Panc1 (cell line): ENCODE data around the gene DLG2. TPM values are rescaled to one million over a fixed set of nuclear protein-coding genes. Genes with fewer than 3 reads are reported as not detected.

ENCODE experiments used
- ATAC-seq: fragments of 200-7000 bp; cut with Tn5 transposase; 2 replicates; pipeline ENCODE4 v1.9.1; 2020; ENCODE audit warnings: mild to moderate bottlenecking, moderate library complexity
- BruUV-seq: library from RNA; stranded (reverse); fragments of 400-500 nt; replicated peaks from 2 replicates; lab custom pipeline; 2021; lab: Mats Ljungman, UMichigan
- CTCF ChIA-PET: fragments of 300-600 bp; sonication (Branson Sonifier 250); formaldehyde crosslinking; loops from one replicate; lab custom pipeline; 2022; ENCODE audit warnings: antibody characterized with exemption; lab: Charles Lee
- POLR2A ChIA-PET: fragments of 300-600 bp; sonication (Branson Sonifier 250); formaldehyde crosslinking; loops from one replicate; lab custom pipeline; 2022; ENCODE audit warnings: antibody characterized with exemption; lab: Charles Lee
- DNase-seq: peaks from one replicate; pipeline ENCODE4 v3.0.0-alpha.2; 2010; ENCODE audit warnings: low read depth, low spot score
- H3K27ac ChIP-seq: 2 replicates; pipeline ENCODE4 v1.5.1; 2011; ENCODE audit warnings: mild to moderate bottlenecking, low read length, inconsistent platforms
- H3K27me3 ChIP-seq: fragments of 200-500 bp; sonication (Bioruptor generic); 2 replicates; pipeline ENCODE4 v1.6.0; 2014; ENCODE audit warnings: low read length, inconsistent platforms; ENCODE audit not compliant: control insufficient read depth, insufficient read depth
- H3K36me3 ChIP-seq: fragments of 200-500 bp; sonication (Bioruptor generic); 2 replicates; pipeline ENCODE4 v1.5.1; 2014; ENCODE audit warnings: inconsistent platforms, mild to moderate bottlenecking, low read length, moderate library complexity; ENCODE audit not compliant: control insufficient read depth, insufficient read depth
- H3K4me1 ChIP-seq: 2 replicates; pipeline ENCODE4 v1.5.1; 2011; ENCODE audit warnings: inconsistent platforms, mild to moderate bottlenecking, low read length, moderate library complexity; ENCODE audit not compliant: control insufficient read depth, insufficient read depth
- H3K4me3 ChIP-seq, 2 experiments: 2 replicates each; pipeline ENCODE4 v1.5.1; 2011 to 2012; ENCODE audit warnings: low read depth in 2 of 2, low read length in 2 of 2, mild to moderate bottlenecking in 2 of 2, inconsistent platforms in 1 of 2, moderate library complexity in 1 of 2
- H3K9me3 ChIP-seq: fragments of 200-500 bp; sonication (Bioruptor generic); 2 replicates; pipeline ENCODE4 v1.5.1; 2014; ENCODE audit warnings: low read depth, mild to moderate bottlenecking, inconsistent platforms, low read length, moderate library complexity; ENCODE audit not compliant: control insufficient read depth, insufficient read depth
- CTCF ChIP-seq: fragments of 450-650 bp; IDR thresholded peaks from 2 replicates; pipeline ENCODE4 v1.5.1; 2017; ENCODE audit warnings: mild to moderate bottlenecking
- POLR2AphosphoS5 ChIP-seq: IDR thresholded peaks from 2 replicates; pipeline ENCODE4 v1.6.1; 2012; ENCODE audit warnings: mild to moderate bottlenecking, low read depth, low read length, moderate library complexity
- REST ChIP-seq, 2 experiments: IDR thresholded peaks; 2 replicates each; pipeline ENCODE4 v1.6.1; 2011 to 2012; ENCODE audit warnings: low read depth in 2 of 2, control low read depth in 1 of 2, low read length in 1 of 2, mild to moderate bottlenecking in 1 of 2, moderate library complexity in 1 of 2; ENCODE audit not compliant: insufficient read depth in 1 of 2
- SIN3A ChIP-seq: IDR thresholded peaks from 2 replicates; pipeline ENCODE4 v1.6.1; 2012; ENCODE audit warnings: low read depth, mild to moderate bottlenecking, low read length, moderate library complexity, borderline replicate concordance; ENCODE audit not compliant: insufficient read depth
- TCF7L2 ChIP-seq: IDR thresholded peaks from 2 replicates; pipeline ENCODE4 v1.6.1; 2011; ENCODE audit warnings: mild to moderate bottlenecking, low read depth, low read length, inconsistent platforms
- in situ Hi-C: cut with HindIII; loops from 2 replicates; pipeline ENCODE4 v1.10.0; 2016; ENCODE audit warnings: low sequenced_read_pairs, low pct_unique_long_range_greater_than_20kb
- intact Hi-C: fragments of 100-400 bp; cut with micrococcal nuclease; formaldehyde crosslinking; loops from one replicate; pipeline ENCODE4 v1.10.0; 2022; ENCODE audit not compliant: unreplicated experiment
- total RNA-seq: library from RNA; stranded (reverse); gene quantifications from one replicate; pipeline ENCODE4 v1.2.1, GENCODE V29; 2021; ENCODE audit not compliant: unreplicated experiment

Gene DLG2
- total RNA-seq, 1 experiment from 2014 or later: 4.2 TPM

GRCh38 chr11:83827940-83828554 is 1799.1 kb downstream of the DLG2 start:
- peak; percentile 87 for ATAC-seq
- H3K27me3 ChIP-seq: peaks cover 5% of the 10 kb centered on the region; the same call in 1 of the 2 replicates
- TF ChIP-seq POLR2AphosphoS5 (no peak), SIN3A (no peak), CTCF (peak; percentile 77), REST (IDR thresholded peaks at IDR 0.05; ENCODE audit: insufficient read depth in 1 of 2, low read depth in 2 of 2, low read length in 1 of 2) (no peak)
- peak; percentile 28 for DNase-seq
- POLR2A ChIA-PET: no interaction called here
- H3K4me3 ChIP-seq: peak overlapping the region; percentile 14 to 25; a peak in 3 of 4 replicates
- in situ Hi-C loops: no loop called here
- intact Hi-C loops: loop anchor here (2.0 kb wide), 1 partner anchor 737 kb away; no protein-coding TSS in a partner anchor
- H3K9me3 ChIP-seq: no peaks in the 10 kb centered on the region
- CTCF ChIA-PET: interaction anchor here (0.5 kb wide), 2 partner anchors 9 to 513 kb away, joined by 3 to 8 read pairs; no protein-coding TSS in a partner anchor
- H3K4me1 ChIP-seq: no peaks in the 10 kb centered on the region
- BruUV-seq: no TSS peak
- no peak overlapping the region for H3K27ac ChIP-seq
- no peaks in the 10 kb centered on the region for H3K36me3 ChIP-seq

GRCh38 chr11:83827520-83827919 is 1799.6 kb downstream of the DLG2 start:
- intact Hi-C loops (no loop called here), in situ Hi-C loops (no loop called here)
- Histone ChIP-seq H3K9me3 (no peaks in the 10 kb centered on the region), H3K27me3 (peaks cover 6% of the 10 kb centered on the region; the same call in 1 of the 2 replicates), H3K27ac (no peak overlapping the region), H3K4me1 (no peaks in the 10 kb centered on the region), H3K4me3 (no peak overlapping the region), H3K36me3 (no peaks in the 10 kb centered on the region)
- POLR2A ChIA-PET: no interaction called here
- CTCF ChIA-PET: interaction anchor here (0.5 kb wide), 1 partner anchor 513 kb away, joined by 8 read pairs; no protein-coding TSS in a partner anchor
- BruUV-seq: no TSS peak
- ATAC-seq (no peak), DNase-seq (no peak)
- TF ChIP-seq TCF7L2 (no peak), SIN3A (no peak), REST (IDR thresholded peaks at IDR 0.05; ENCODE audit: insufficient read depth in 1 of 2, low read depth in 2 of 2, low read length in 1 of 2) (no peak), CTCF (no peak), POLR2AphosphoS5 (no peak)
